GM23338 (cell line): Measurements from ENCODE around the gene GNAT1. TPM values are rescaled to one million over a fixed set of nuclear protein-coding genes. Genes with fewer than 3 reads are reported as not detected.

ENCODE experiments used
- ATAC-seq: fragments of 200-7000 bp; cut with Tn5 transposase; 3 replicates; pipeline ENCODE4 v1.9.1; 2020
- DNase-seq: peaks from one replicate; pipeline ENCODE4 v3.0.0-alpha.2; 2015; ENCODE audit warnings: low spot score
- H2AFZ ChIP-seq: fragments of 200-600 bp; sonication (generic); 2 replicates; pipeline ENCODE4 v1.8.0; 2016; ENCODE audit warnings: antibody characterized with exemption, mild to moderate bottlenecking, moderate library complexity
- H3F3A ChIP-seq: fragments of 200-600 bp; sonication (generic); replicated peaks from 2 replicates; pipeline ENCODE4 v1.8.0; 2017; ENCODE audit warnings: antibody characterized with exemption, mixed run types, low read depth
- H3K27ac ChIP-seq: fragments of 200-600 bp; sonication (generic); 2 replicates; pipeline ENCODE4 v1.6.1; 2016; ENCODE audit warnings: low read depth
- H3K27me3 ChIP-seq: fragments of 200-600 bp; sonication (generic); 2 replicates; pipeline ENCODE4 v1.8.0; 2016; ENCODE audit warnings: mild to moderate bottlenecking, mixed run types, moderate library complexity; ENCODE audit not compliant: insufficient read depth
- H3K36me3 ChIP-seq: fragments of 200-600 bp; sonication (generic); 2 replicates; pipeline ENCODE4 v1.8.0; 2016; ENCODE audit warnings: mild to moderate bottlenecking; ENCODE audit not compliant: insufficient read depth
- H3K4me1 ChIP-seq: fragments of 200-600 bp; sonication (generic); 2 replicates; pipeline ENCODE4 v1.8.0; 2016; ENCODE audit warnings: mild to moderate bottlenecking, moderate library complexity; ENCODE audit not compliant: insufficient read depth
- H3K4me2 ChIP-seq: fragments of 200-600 bp; sonication (generic); 2 replicates; pipeline ENCODE4 v1.7.1; 2017; ENCODE audit warnings: mixed run types
- H3K4me3 ChIP-seq: fragments of 200-600 bp; sonication (generic); 2 replicates; pipeline ENCODE4 v1.6.1; 2016; ENCODE audit warnings: mixed run types
- H3K79me2 ChIP-seq: fragments of 200-600 bp; sonication (generic); replicated peaks from 2 replicates; pipeline ENCODE4 v1.8.0; 2017; ENCODE audit warnings: mild to moderate bottlenecking; ENCODE audit not compliant: insufficient read depth
- H3K9me2 ChIP-seq: fragments of 200-600 bp; sonication (generic); 2 replicates; pipeline ENCODE4 v1.8.0; 2017; ENCODE audit not compliant: insufficient read depth
- H4K20me1 ChIP-seq: fragments of 200-600 bp; sonication (generic); replicated peaks from 2 replicates; pipeline ENCODE4 v1.8.0; 2017; ENCODE audit warnings: mild to moderate bottlenecking; ENCODE audit not compliant: insufficient read depth
- H3K27ac Mint-ChIP-seq: 2 replicates; pipeline ENCODE4 v1.8.0; 2020; ENCODE audit warnings: inconsistent platforms, mild to moderate bottlenecking, moderate library complexity, mixed read lengths
- H3K27me3 Mint-ChIP-seq: 3 replicates; pipeline ENCODE4 v1.8.0; 2022; ENCODE audit warnings: low read depth, mild to moderate bottlenecking, moderate library complexity, mixed read lengths, inconsistent platforms; ENCODE audit not compliant: insufficient read depth, poor library complexity
- H3K36me3 Mint-ChIP-seq: 3 replicates; pipeline ENCODE4 v1.8.0; 2021; ENCODE audit warnings: low read depth, mild to moderate bottlenecking, inconsistent platforms, moderate library complexity, mixed read lengths
- H3K4me1 Mint-ChIP-seq: 3 replicates; pipeline ENCODE4 v1.8.0; 2020; ENCODE audit warnings: mild to moderate bottlenecking, inconsistent platforms, mixed read lengths
- H3K4me3 Mint-ChIP-seq: 3 replicates; pipeline ENCODE4 v1.8.0; 2021; ENCODE audit warnings: moderate library complexity, mild to moderate bottlenecking, inconsistent platforms, mixed read lengths
- H3K9me3 Mint-ChIP-seq: 3 replicates; pipeline ENCODE4 v1.8.0; 2020; ENCODE audit warnings: moderate library complexity, mild to moderate bottlenecking, inconsistent platforms, mixed read lengths
- CREB1 ChIP-seq: fragments of 250-450 bp; sonication (Bioruptor Pico); IDR thresholded peaks from 2 replicates; pipeline ENCODE4 v1.5.0; 2020; ENCODE audit warnings: low read depth, mild to moderate bottlenecking, moderate library complexity
- CTCF ChIP-seq, 2 experiments: fragments of 200-600 bp in 1 of 2; sonication (generic) in 1 of 2; conservative IDR thresholded peaks; 2 replicates each; pipeline versions ENCODE4 v1.5.1 to v1.6.1; 2016 to 2017; ENCODE audit warnings: antibody characterized with exemption in 2 of 2, low read depth in 2 of 2, mild to moderate bottlenecking in 2 of 2, moderate library complexity in 1 of 2
- ETS1 ChIP-seq: IDR thresholded peaks from 2 replicates; pipeline ENCODE4 v1.6.1; 2016; ENCODE audit warnings: antibody characterized with exemption
- EZH2 ChIP-seq: fragments of 200-600 bp; sonication (generic); IDR thresholded peaks from one replicate; pipeline ENCODE4 v1.8.0; 2017; ENCODE audit warnings: antibody characterized with exemption, mild to moderate bottlenecking, low read depth; ENCODE audit not compliant: unreplicated experiment
- EZH2phosphoT487 ChIP-seq: fragments of 200-600 bp; sonication (generic); IDR thresholded peaks from one replicate; pipeline ENCODE4 v1.8.1; 2018; ENCODE audit warnings: antibody characterized with exemption; ENCODE audit not compliant: unreplicated experiment
- JUNB ChIP-seq: IDR thresholded peaks from one replicate; pipeline ENCODE4 v1.6.1; 2016; ENCODE audit warnings: antibody characterized with exemption; ENCODE audit not compliant: unreplicated experiment
- NANOG ChIP-seq: IDR thresholded peaks from 2 replicates; pipeline ENCODE4 v1.6.1; 2016; ENCODE audit warnings: antibody characterized with exemption, borderline replicate concordance
- POLR2AphosphoS5 ChIP-seq: IDR thresholded peaks from 2 replicates; pipeline ENCODE4 v1.6.1; 2016; ENCODE audit warnings: antibody characterized with exemption, low read depth
- REST ChIP-seq: IDR thresholded peaks from one replicate; pipeline ENCODE4 v1.6.1; 2018; ENCODE audit warnings: antibody characterized with exemption; ENCODE audit not compliant: unreplicated experiment
- STAT1 ChIP-seq: IDR thresholded peaks from one replicate; pipeline ENCODE4 v1.6.1; 2016; ENCODE audit warnings: antibody characterized with exemption; ENCODE audit not compliant: unreplicated experiment
- ZNF114 ChIP-seq: fragments of 250-450 bp; sonication (Bioruptor Pico); IDR thresholded peaks from 2 replicates; pipeline ENCODE4 v1.5.0; 2020; ENCODE audit warnings: mild to moderate bottlenecking, moderate library complexity
- ZNF331 ChIP-seq: fragments of 250-450 bp; sonication (Bioruptor Pico); IDR thresholded peaks from 2 replicates; pipeline ENCODE4 v1.5.0; 2020; ENCODE audit warnings: low read depth, mild to moderate bottlenecking, moderate library complexity
- polyA plus RNA-seq: library from polyadenylated mRNA; unstranded; fragments of >200 nt; fragmentation: Nextera tagmentation; extraction: Ambion mirVana; gene quantifications from 2 replicates; pipeline ENCODE4 v1.2.1, GENCODE V29; 2016
- total RNA-seq: library from RNA; depleted of rRNA; stranded (reverse); fragments of >200 nt; shearing (Covaris generic); gene quantifications from 2 replicates; pipeline ENCODE4 v1.2.3, GENCODE V29; 2014
- TF ChIP-seq, protein P1 (sequence below): fragments of 250-450 bp; sonication (Bioruptor Pico); IDR thresholded peaks from 2 replicates; pipeline ENCODE4 v1.5.0; 2020; ENCODE audit warnings: mild to moderate bottlenecking, moderate library complexity

The GNAT1 gene
- total and polyA plus RNA-seq, 2 experiments from 2014 or later, result not detected

DNA sequence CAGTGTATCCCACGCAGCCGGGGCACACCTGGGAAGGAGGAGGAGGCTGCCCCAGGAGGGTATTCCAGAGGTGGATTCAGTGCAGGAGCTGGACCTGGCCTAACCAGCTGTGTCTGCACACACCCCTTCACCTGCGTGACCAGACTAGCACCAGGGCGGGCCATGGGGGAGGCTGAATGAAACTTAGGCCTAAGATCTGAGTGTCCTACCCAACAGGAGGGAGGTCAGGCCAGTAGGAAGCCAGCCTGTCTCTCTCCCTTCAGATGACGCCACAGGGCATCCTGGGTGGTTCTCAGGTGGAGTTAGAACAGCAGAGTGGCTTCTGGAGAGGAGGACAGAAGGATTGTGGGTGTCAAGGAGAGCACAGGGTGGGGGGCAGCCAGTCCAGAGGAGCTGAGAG is 39.7 kb upstream of the GNAT1 start:
- H3K36me3 Mint-ChIP-seq, result peaks cover 2% of the 10 kb centered on the region; the same call in 1 of the 3 replicates
- no peaks in the 10 kb centered on the region for H4K20me1 ChIP-seq
- H3K36me3 ChIP-seq, result no peaks in the 10 kb centered on the region
- H3K4me1 Mint-ChIP-seq, result peaks cover 55% of the 10 kb centered on the region
- peak overlapping the region; percentile 90 for H2AFZ ChIP-seq
- H3K4me1 ChIP-seq, result peaks cover 27% of the 10 kb centered on the region
- H3K27me3 Mint-ChIP-seq, result peaks cover 45% of the 10 kb centered on the region
- no peak for DNase-seq
- peaks cover 6% of the 10 kb centered on the region; the same call in 1 of the 2 replicates for H3F3A ChIP-seq
- H3K4me2 ChIP-seq, result no peak overlapping the region; the same call in 1 of the 2 replicates
- TF ChIP-seq JUNB, result no peak
- TF ChIP-seq ZNF114 (CRISPR knock-in tag), result no peak
- TF ChIP-seq STAT1, result no peak
- TF ChIP-seq POLR2AphosphoS5, result no peak
- no peak for TF ChIP-seq CTCF (conservative IDR thresholded peaks at IDR 0.05; ENCODE audit: low read depth in 2 of 2)
- TF ChIP-seq ETS1, result no peak
- no peak for TF ChIP-seq CREB1 (CRISPR knock-in tag)
- TF ChIP-seq REST, result no peak
- no peak for TF ChIP-seq NANOG
- no peak for TF ChIP-seq EZH2
- TF ChIP-seq EZH2phosphoT487, result no peak
- no peak for TF ChIP-seq ZNF331
- TF ChIP-seq, protein P1, sequence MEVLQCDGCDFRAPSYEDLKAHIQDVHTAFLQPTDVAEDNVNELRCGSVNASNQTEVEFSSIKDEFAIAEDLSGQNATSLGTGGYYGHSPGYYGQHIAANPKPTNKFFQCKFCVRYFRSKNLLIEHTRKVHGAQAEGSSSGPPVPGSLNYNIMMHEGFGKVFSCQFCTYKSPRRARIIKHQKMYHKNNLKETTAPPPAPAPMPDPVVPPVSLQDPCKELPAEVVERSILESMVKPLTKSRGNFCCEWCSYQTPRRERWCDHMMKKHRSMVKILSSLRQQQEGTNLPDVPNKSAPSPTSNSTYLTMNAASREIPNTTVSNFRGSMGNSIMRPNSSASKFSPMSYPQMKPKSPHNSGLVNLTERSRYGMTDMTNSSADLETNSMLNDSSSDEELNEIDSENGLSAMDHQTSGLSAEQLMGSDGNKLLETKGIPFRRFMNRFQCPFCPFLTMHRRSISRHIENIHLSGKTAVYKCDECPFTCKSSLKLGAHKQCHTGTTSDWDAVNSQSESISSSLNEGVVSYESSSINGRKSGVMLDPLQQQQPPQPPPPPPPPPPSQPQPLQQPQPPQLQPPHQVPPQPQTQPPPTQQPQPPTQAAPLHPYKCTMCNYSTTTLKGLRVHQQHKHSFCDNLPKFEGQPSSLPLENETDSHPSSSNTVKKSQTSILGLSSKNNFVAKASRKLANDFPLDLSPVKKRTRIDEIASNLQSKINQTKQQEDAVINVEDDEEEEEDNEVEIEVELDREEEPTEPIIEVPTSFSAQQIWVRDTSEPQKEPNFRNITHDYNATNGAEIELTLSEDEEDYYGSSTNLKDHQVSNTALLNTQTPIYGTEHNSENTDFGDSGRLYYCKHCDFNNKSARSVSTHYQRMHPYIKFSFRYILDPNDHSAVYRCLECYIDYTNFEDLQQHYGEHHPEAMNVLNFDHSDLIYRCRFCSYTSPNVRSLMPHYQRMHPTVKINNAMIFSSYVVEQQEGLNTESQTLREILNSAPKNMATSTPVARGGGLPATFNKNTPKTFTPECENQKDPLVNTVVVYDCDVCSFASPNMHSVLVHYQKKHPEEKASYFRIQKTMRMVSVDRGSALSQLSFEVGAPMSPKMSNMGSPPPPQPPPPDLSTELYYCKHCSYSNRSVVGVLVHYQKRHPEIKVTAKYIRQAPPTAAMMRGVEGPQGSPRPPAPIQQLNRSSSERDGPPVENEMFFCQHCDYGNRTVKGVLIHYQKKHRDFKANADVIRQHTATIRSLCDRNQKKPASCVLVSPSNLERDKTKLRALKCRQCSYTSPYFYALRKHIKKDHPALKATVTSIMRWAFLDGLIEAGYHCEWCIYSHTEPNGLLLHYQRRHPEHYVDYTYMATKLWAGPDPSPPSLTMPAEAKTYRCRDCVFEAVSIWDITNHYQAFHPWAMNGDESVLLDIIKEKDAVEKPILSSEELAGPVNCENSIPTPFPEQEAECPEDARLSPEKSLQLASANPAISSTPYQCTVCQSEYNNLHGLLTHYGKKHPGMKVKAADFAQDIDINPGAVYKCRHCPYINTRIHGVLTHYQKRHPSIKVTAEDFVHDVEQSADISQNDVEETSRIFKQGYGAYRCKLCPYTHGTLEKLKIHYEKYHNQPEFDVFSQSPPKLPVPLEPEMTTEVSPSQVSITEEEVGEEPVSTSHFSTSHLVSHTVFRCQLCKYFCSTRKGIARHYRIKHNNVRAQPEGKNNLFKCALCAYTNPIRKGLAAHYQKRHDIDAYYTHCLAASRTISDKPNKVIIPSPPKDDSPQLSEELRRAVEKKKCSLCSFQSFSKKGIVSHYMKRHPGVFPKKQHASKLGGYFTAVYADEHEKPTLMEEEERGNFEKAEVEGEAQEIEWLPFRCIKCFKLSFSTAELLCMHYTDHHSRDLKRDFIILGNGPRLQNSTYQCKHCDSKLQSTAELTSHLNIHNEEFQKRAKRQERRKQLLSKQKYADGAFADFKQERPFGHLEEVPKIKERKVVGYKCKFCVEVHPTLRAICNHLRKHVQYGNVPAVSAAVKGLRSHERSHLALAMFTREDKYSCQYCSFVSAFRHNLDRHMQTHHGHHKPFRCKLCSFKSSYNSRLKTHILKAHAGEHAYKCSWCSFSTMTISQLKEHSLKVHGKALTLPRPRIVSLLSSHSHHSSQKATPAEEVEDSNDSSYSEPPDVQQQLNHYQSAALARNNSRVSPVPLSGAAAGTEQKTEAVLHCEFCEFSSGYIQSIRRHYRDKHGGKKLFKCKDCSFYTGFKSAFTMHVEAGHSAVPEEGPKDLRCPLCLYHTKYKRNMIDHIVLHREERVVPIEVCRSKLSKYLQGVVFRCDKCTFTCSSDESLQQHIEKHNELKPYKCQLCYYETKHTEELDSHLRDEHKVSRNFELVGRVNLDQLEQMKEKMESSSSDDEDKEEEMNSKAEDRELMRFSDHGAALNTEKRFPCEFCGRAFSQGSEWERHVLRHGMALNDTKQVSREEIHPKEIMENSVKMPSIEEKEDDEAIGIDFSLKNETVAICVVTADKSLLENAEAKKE, result no peak
- ATAC-seq, result no peak
- H3K27ac ChIP-seq, result no peak overlapping the region
- no peak overlapping the region for H3K4me3 ChIP-seq
- H3K9me2 ChIP-seq, result no peaks in the 10 kb centered on the region; the same call in 1 of the 2 replicates
- peaks cover 10% of the 10 kb centered on the region for H3K79me2 ChIP-seq
- no peak overlapping the region for H3K4me3 Mint-ChIP-seq
- H3K9me3 Mint-ChIP-seq, result no peaks in the 10 kb centered on the region; the same call in 2 of the 3 replicates
- H3K27ac Mint-ChIP-seq, result no peak overlapping the region
- H3K27me3 ChIP-seq, result peaks cover 21% of the 10 kb centered on the region
